A549 (cell line): ENCODE results near the gene B3GAT1. TPM values are rescaled to one million over a fixed set of nuclear protein-coding genes. Genes with fewer than 3 reads are reported as not detected.

Source experiments
- ATAC-seq, 2 experiments: fragments of 200-7000 bp in 1 of 2; fragments of >200 bp in 1 of 2; cut with Nextera tagmentation in 1 of 2; cut with Tn5 transposase in 1 of 2; 3 replicates each; pipeline versions ENCODE4 v1.8.0 to v1.9.1; 2018 to 2020; ENCODE audit warnings: mild to moderate bottlenecking in 1 of 2, moderate library complexity in 1 of 2
- CTCF ChIA-PET: fragments of 300-600 bp; sonication (Branson Sonifier 250); formaldehyde crosslinking; extraction: SDS; loops from one replicate; lab custom pipeline; 2021; ENCODE audit warnings: antibody characterized with exemption, inconsistent platforms; lab: Yijun Ruan, JAX
- POLR2A ChIA-PET: fragments of 350-600 bp; formaldehyde crosslinking; extraction: SDS; loops from one replicate; lab custom pipeline; 2021; ENCODE audit warnings: antibody characterized with exemption, inconsistent platforms; lab: Yijun Ruan, JAX
- DNase-seq, 2 experiments: peaks; one replicate each; pipeline versions ENCODE4 v3.0.0 to v3.0.0-alpha.2; 2011 to 2016; ENCODE audit warnings: low read depth in 1 of 2, low spot score in 1 of 2
- FAIRE-seq: peaks from 2 replicates; lab custom pipeline; 2011; peaks lifted over from hg19 to GRCh38; lab: Jason Lieb, UNC
- H3K27ac ChIP-seq, 2 experiments: fragments of >200 bp; sonication (Bioruptor Twin); formaldehyde crosslinking; 3 replicates each; pipeline ENCODE4 v1.5.1; 2016 to 2017
- H3K4me1 ChIP-seq: fragments of >200 bp; sonication (Bioruptor Twin); formaldehyde crosslinking; 3 replicates; pipeline ENCODE4 v1.6.1; 2016
- H3K4me2 ChIP-seq: fragments of >200 bp; sonication (Bioruptor Twin); formaldehyde crosslinking; 3 replicates; pipeline ENCODE4 v1.6.1; 2016
- H3K4me3 ChIP-seq: fragments of >200 bp; sonication (Bioruptor Twin); formaldehyde crosslinking; 3 replicates; pipeline ENCODE4 v1.5.1; 2016
- H3K9me3 ChIP-seq: fragments of >200 bp; sonication (Bioruptor Twin); formaldehyde crosslinking; 3 replicates; pipeline ENCODE4 v1.6.1; 2016
- BCL3 ChIP-seq: fragments of >200 bp; sonication (Bioruptor Twin); formaldehyde crosslinking; IDR thresholded peaks from 3 replicates; pipeline ENCODE4 v1.6.1; 2016
- BHLHE40 ChIP-seq: IDR thresholded peaks from 2 replicates; pipeline ENCODE4 v1.6.1; 2012; ENCODE audit warnings: low read depth, low read length, inconsistent platforms
- CBX2 ChIP-seq: fragments of 200-600 bp; sonication (generic); IDR thresholded peaks from 2 replicates; pipeline ENCODE4 v1.6.1; 2016; ENCODE audit warnings: low read depth, mild to moderate bottlenecking, borderline replicate concordance
- CEBPB ChIP-seq, 2 experiments: fragments of >200 bp in 1 of 2; sonication (Bioruptor Twin) in 1 of 2; formaldehyde crosslinking in 1 of 2; IDR thresholded peaks; 2 replicates each; pipeline ENCODE4 v1.6.1; 2012 to 2016
- CHD4 ChIP-seq: fragments of 200-600 bp; sonication (generic); IDR thresholded peaks from 2 replicates; pipeline ENCODE4 v1.6.1; 2016; ENCODE audit warnings: antibody characterized with exemption, mild to moderate bottlenecking, borderline replicate concordance
- EHMT2 ChIP-seq: fragments of 200-600 bp; sonication (generic); IDR thresholded peaks from 2 replicates; pipeline ENCODE4 v1.6.1; 2016; ENCODE audit warnings: antibody characterized with exemption, low read depth, mild to moderate bottlenecking, moderate library complexity
- EP300 ChIP-seq, 2 experiments: fragments of >200 bp; sonication (Bioruptor Twin); formaldehyde crosslinking; IDR thresholded peaks; 2 replicates in 1 of 2; 3 replicates in 1 of 2; pipeline ENCODE4 v1.6.1; 2016 to 2017
- FOSB ChIP-seq: fragments of 250-450 bp; sonication (Bioruptor Pico); IDR thresholded peaks from 2 replicates; pipeline ENCODE4 v1.5.0; 2020; ENCODE audit warnings: mild to moderate bottlenecking, moderate library complexity
- GATA3 ChIP-seq: IDR thresholded peaks from 2 replicates; pipeline ENCODE4 v1.6.1; 2012; ENCODE audit warnings: borderline replicate concordance
- HOXA7 ChIP-seq: fragments of 250-450 bp; sonication (Bioruptor Pico); IDR thresholded peaks from 2 replicates; pipeline ENCODE4 v1.5.0; 2020; ENCODE audit warnings: mild to moderate bottlenecking, moderate library complexity
- HOXB13 ChIP-seq: fragments of 250-450 bp; sonication (Bioruptor Pico); IDR thresholded peaks from 2 replicates; pipeline ENCODE4 v1.5.0; 2020; ENCODE audit warnings: low read depth, mild to moderate bottlenecking, moderate library complexity
- JUNB ChIP-seq: fragments of >200 bp; sonication (Bioruptor Twin); formaldehyde crosslinking; IDR thresholded peaks from 2 replicates; pipeline ENCODE4 v1.6.1; 2016
- KDM1A ChIP-seq: fragments of 200-600 bp; sonication (generic); IDR thresholded peaks from 2 replicates; pipeline ENCODE4 v1.6.1; 2016; ENCODE audit warnings: low read depth, mild to moderate bottlenecking
- PHF8 ChIP-seq: fragments of 200-600 bp; sonication (generic); IDR thresholded peaks from 2 replicates; pipeline ENCODE4 v1.6.1; 2016; ENCODE audit warnings: low read depth, mild to moderate bottlenecking, antibody characterized with exemption, moderate library complexity, borderline replicate concordance
- POLR2AphosphoS2 ChIP-seq: conservative IDR thresholded peaks from 2 replicates; pipeline ENCODE4 v1.6.1; 2012; ENCODE audit warnings: low read length, improper control_type of control experiment, inconsistent platforms
- RAD21 ChIP-seq, 2 experiments: fragments of >200 bp in 1 of 2; sonication (Bioruptor Twin) in 1 of 2; formaldehyde crosslinking in 1 of 2; IDR thresholded peaks in 1 of 2; conservative IDR thresholded peaks in 1 of 2; 2 replicates in 1 of 2; 3 replicates in 1 of 2; pipeline ENCODE4 v1.6.1; 2012 to 2018; ENCODE audit warnings: inconsistent platforms in 1 of 2
- RARB ChIP-seq: fragments of 250-450 bp; sonication (Bioruptor Pico); IDR thresholded peaks from 2 replicates; pipeline ENCODE4 v1.8.0; 2021; ENCODE audit warnings: mild to moderate bottlenecking, moderate library complexity
- RFX5 ChIP-seq: fragments of 450-650 bp; IDR thresholded peaks from 2 replicates; pipeline ENCODE4 v1.7.1; 2014; ENCODE audit warnings: antibody characterized with exemption, mild to moderate bottlenecking, moderate library complexity
- RNF2 ChIP-seq: fragments of 200-600 bp; sonication (generic); IDR thresholded peaks from 2 replicates; pipeline ENCODE4 v1.6.1; 2016; ENCODE audit warnings: low read depth, mild to moderate bottlenecking, antibody characterized with exemption, moderate library complexity, borderline replicate concordance
- TFCP2L1 ChIP-seq: fragments of 250-450 bp; sonication (Bioruptor Pico); IDR thresholded peaks from 2 replicates; pipeline ENCODE4 v1.5.0; 2021; ENCODE audit warnings: mild to moderate bottlenecking
- TP53 ChIP-seq: fragments of 250-450 bp; sonication (Bioruptor Pico); IDR thresholded peaks from 2 replicates; pipeline ENCODE4 v1.5.0; 2021; ENCODE audit warnings: mild to moderate bottlenecking, moderate library complexity
- ZSCAN20 ChIP-seq: fragments of 250-450 bp; sonication (Bioruptor Pico); IDR thresholded peaks from 2 replicates; pipeline ENCODE4 v1.8.0; 2022; ENCODE audit warnings: mild to moderate bottlenecking, moderate library complexity
- WGBS: methylation state at CpG from one replicate; pipeline ENCODE4 v1.1.6; 2017; ENCODE audit errors: missing lambda C conversion rate; 5-methylcytosine and 5-hydroxymethylcytosine counted together
- polyA plus RNA-seq, 4 experiments: library from polyadenylated mRNA; depleted of rRNA in 3 of 4; stranded (reverse); fragments of >200 nt; fragmentation: RNase III in 1 of 4; extraction: RNeasy Plus Mini Kit Qiagen cat#74134 plus additional on column Dnase treatment in 1 of 4; gene quantifications; 2 replicates in 3 of 4; 3 replicates in 1 of 4; pipeline ENCODE4 v1.2.3, GENCODE V29; 2011 to 2017
- TF ChIP-seq, protein P1 (sequence below): fragments of 450-650 bp; IDR thresholded peaks from 2 replicates; pipeline ENCODE4 v1.6.1; 2014; ENCODE audit warnings: antibody characterized with exemption
- TF ChIP-seq, protein P2 (sequence below): IDR thresholded peaks from 2 replicates; pipeline ENCODE4 v1.6.1; 2012
- TF ChIP-seq, protein P3 (sequence below): fragments of >200 bp; sonication (Bioruptor Twin); formaldehyde crosslinking; IDR thresholded peaks from 2 replicates; pipeline ENCODE4 v1.6.1; 2016
- TF ChIP-seq, protein P4 (sequence below): fragments of 200-600 bp; sonication (generic); IDR thresholded peaks from 2 replicates; pipeline ENCODE4 v1.6.1; 2016; ENCODE audit warnings: antibody characterized with exemption, mild to moderate bottlenecking, moderate library complexity

Gene B3GAT1
- polyA plus RNA-seq, 2 of the 4 experiments (the other 2 are of a cell fraction) = not detected

DNA sequence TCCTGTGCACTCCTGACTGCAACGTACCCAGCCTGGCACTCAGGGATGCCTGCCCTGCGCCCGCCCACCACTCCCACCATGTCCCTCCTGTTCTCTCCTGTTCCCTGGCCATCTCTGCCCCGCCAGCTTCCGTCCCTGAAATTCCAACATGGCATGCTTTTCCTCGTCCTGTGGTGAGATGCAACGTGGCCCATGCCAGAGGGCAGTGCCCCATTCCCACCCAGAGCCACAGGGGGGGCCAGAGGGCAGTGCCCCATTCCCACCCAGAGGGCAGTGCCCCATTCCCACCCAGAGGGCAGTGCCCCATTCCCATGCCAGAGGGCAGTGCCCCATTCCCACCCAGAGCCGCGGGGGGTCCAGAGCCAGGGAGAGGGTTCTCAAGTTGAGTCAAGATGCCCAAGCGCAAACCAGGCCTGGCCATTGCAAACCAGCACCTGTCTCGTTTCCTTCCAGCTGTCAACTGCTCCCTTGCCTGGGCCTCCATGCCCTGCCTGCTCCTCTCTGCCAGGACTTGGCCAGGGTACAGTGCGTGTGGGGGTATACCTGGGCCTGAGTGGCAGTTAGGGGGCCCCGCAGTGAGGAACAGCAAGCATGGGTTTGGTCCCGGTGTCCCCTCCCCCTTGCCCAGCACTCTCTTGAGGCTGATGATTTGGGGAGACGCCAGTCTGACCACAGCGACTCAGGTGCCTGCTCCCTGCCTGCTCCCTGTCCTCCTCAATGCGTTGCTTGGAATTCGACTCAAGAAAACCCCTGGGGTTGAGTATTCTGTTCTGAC lies 14.6 kb downstream of the B3GAT1 start (continued):
- TF ChIP-seq EHMT2 (no peak), BHLHE40 (no peak), FOSB (CRISPR knock-in tag) (no peak), TP53 (CRISPR knock-in tag) (no peak), RNF2 (no peak), HOXA7 (CRISPR knock-in tag) (no peak), EP300 (IDR thresholded peaks at IDR 0.05) (no peak), RARB (CRISPR knock-in tag) (no peak), PHF8 (no peak)
- TF ChIP-seq, protein P1, sequence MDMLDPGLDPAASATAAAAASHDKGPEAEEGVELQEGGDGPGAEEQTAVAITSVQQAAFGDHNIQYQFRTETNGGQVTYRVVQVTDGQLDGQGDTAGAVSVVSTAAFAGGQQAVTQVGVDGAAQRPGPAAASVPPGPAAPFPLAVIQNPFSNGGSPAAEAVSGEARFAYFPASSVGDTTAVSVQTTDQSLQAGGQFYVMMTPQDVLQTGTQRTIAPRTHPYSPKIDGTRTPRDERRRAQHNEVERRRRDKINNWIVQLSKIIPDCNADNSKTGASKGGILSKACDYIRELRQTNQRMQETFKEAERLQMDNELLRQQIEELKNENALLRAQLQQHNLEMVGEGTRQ = no peak
- TF ChIP-seq, all 56 proteins: peak for 0

DNA sequence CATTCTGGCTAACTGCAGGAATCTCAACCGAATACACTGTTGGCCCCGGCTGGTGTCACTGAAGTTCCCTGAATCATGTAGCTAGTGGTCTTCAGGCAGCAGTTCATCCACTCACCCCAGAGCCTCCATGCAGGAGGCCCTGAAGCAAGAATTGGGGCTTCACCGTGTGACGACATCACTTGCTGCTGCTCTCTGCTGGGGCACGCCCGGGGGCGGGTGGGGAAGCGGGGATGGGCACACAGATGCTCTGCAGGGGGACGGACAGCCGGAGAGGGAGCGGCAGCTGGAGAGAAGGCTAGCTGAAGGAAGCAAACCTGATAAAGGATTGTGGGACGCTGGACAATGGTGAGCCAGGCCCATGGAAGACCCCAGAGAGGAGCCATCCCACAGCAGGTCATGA lies 17.0 kb downstream of the B3GAT1 start:
- no peak overlapping the region for H3K27ac ChIP-seq
- FAIRE-seq (no peak), ATAC-seq (no peak), DNase-seq (no peak)
- H3K9me3 ChIP-seq = no peaks in the 10 kb centered on the region
- ChIA-PET POLR2A (no interaction called here), CTCF (no interaction called here)
- TF ChIP-seq ZSCAN20 (CRISPR knock-in tag) (no peak), HOXA7 (CRISPR knock-in tag) (no peak)
- TF ChIP-seq, protein P2, sequence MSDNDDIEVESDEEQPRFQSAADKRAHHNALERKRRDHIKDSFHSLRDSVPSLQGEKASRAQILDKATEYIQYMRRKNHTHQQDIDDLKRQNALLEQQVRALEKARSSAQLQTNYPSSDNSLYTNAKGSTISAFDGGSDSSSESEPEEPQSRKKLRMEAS = no peak
- no peak overlapping the region for H3K4me2 ChIP-seq
- H3K4me1 ChIP-seq = no peaks in the 10 kb centered on the region
- no peak overlapping the region for H3K4me3 ChIP-seq
- 77% methylated on average over 6 of the region's 12 CpGs for WGBS

DNA sequence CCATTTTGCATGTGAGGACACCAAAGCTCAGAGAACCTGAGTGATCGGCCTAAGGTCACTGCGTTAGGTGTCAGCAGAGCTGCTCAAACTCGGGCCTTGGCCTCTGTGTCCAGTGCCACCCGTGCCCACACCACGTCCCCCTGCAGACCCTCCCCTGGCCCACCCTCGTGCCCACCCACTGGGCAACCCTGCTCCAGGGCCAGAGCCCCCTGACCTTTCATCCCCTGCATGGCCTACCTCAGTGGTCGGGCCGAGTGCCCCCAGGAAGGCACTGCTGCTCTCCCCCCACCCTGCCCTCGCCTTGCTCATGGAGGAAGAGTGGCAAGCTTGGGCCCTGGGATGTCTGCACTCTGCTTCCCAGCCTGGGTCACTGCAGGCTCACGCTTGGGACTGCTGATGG lies 17.7 kb downstream of the B3GAT1 start:
- Histone ChIP-seq H3K9me3 (no peaks in the 10 kb centered on the region), H3K4me3 (no peak overlapping the region), H3K27ac (no peak overlapping the region), H3K4me2 (no peak overlapping the region), H3K4me1 (no peaks in the 10 kb centered on the region)
- no peak for DNase-seq
- no peak for FAIRE-seq
- TF ChIP-seq GATA3 (no peak), CBX2 (no peak), RAD21 (conservative IDR thresholded peaks at IDR 0.05 in 1 of 2, IDR thresholded peaks at IDR 0.05 in 1 of 2) (no peak), EHMT2 (no peak), HOXB13 (no peak), TFCP2L1 (no peak), JUNB (no peak)
- TF ChIP-seq, protein P1 = no peak
- ChIA-PET CTCF (no interaction called here), POLR2A (no interaction called here)
- WGBS = no CpG with 5 or more reads among the region's 10 CpGs
- ATAC-seq = no peak

- WGBS = 45% methylated on average over 5 of the region's 14 CpGs
- no peak for FAIRE-seq
- DNase-seq = peak; percentile 5 to 18
- Histone ChIP-seq H3K4me1 (no peaks in the 10 kb centered on the region), H3K9me3 (no peaks in the 10 kb centered on the region), H3K27ac (no peak overlapping the region), H3K4me2 (no peak overlapping the region), H3K4me3 (no peak overlapping the region)
- CTCF ChIA-PET = no interaction called here
- ATAC-seq = peak; percentile 82 to 86
- POLR2A ChIA-PET = no interaction called here
- TF ChIP-seq CEBPB (IDR thresholded peaks at IDR 0.05) = no peak
- TF ChIP-seq, protein P3, sequence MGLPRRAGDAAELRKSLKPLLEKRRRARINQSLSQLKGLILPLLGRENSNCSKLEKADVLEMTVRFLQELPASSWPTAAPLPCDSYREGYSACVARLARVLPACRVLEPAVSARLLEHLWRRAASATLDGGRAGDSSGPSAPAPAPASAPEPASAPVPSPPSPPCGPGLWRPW = no peak
- no peak for TF ChIP-seq KDM1A
- TF ChIP-seq BHLHE40 = no peak
- no peak for TF ChIP-seq RFX5
- no peak for TF ChIP-seq POLR2AphosphoS2
- TF ChIP-seq CHD4 = no peak
- no peak for TF ChIP-seq BCL3
- TF ChIP-seq, protein P4, sequence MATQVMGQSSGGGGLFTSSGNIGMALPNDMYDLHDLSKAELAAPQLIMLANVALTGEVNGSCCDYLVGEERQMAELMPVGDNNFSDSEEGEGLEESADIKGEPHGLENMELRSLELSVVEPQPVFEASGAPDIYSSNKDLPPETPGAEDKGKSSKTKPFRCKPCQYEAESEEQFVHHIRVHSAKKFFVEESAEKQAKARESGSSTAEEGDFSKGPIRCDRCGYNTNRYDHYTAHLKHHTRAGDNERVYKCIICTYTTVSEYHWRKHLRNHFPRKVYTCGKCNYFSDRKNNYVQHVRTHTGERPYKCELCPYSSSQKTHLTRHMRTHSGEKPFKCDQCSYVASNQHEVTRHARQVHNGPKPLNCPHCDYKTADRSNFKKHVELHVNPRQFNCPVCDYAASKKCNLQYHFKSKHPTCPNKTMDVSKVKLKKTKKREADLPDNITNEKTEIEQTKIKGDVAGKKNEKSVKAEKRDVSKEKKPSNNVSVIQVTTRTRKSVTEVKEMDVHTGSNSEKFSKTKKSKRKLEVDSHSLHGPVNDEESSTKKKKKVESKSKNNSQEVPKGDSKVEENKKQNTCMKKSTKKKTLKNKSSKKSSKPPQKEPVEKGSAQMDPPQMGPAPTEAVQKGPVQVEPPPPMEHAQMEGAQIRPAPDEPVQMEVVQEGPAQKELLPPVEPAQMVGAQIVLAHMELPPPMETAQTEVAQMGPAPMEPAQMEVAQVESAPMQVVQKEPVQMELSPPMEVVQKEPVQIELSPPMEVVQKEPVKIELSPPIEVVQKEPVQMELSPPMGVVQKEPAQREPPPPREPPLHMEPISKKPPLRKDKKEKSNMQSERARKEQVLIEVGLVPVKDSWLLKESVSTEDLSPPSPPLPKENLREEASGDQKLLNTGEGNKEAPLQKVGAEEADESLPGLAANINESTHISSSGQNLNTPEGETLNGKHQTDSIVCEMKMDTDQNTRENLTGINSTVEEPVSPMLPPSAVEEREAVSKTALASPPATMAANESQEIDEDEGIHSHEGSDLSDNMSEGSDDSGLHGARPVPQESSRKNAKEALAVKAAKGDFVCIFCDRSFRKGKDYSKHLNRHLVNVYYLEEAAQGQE = no peak
Measured at GRCh38 chr11:134393638-134394037, 18.4 kb downstream of the B3GAT1 start.
